Measurements from ENCODE around the gene PLEKHH2.

- TF ChIP-seq CTCF (IDR thresholded peaks at IDR 0.05; ENCODE audit: low read depth, low read length, poor library complexity, severe bottlenecking) (no peak), EZH2phosphoT487 (IDR thresholded peaks at IDR 0.05; ENCODE audit: borderline replicate concordance, low read length) (no peak)
These were observed 94.2 kb downstream of the PLEKHH2 start for GRCh38 chr2:43731211-43731610.
